Loucy (cell line): ENCODE data around the gene SH3PXD2A.
A peak's percentile ranks its signal among the peaks of the same experiment; 100 is the strongest.

Experiments
- H2AFZ ChIP-seq: fragments of 200-600 bp; sonication (generic); 2 replicates; pipeline ENCODE4 v1.6.0; 2016; ENCODE audit warnings: antibody characterized with exemption, mild to moderate bottlenecking, low read length, moderate library complexity
- H3F3A ChIP-seq: fragments of 200-600 bp; 2 replicates; pipeline ENCODE4 v1.6.0; 2016; ENCODE audit warnings: antibody characterized with exemption, low read depth, mild to moderate bottlenecking
- H3K27me3 ChIP-seq: fragments of 200-600 bp; sonication (generic); 2 replicates; pipeline ENCODE4 v1.6.1; 2014; ENCODE audit warnings: low read length, mild to moderate bottlenecking; ENCODE audit not compliant: insufficient read depth, poor library complexity, severe bottlenecking
- H3K36me3 ChIP-seq: fragments of 200-600 bp; sonication (generic); 2 replicates; pipeline ENCODE4 v1.6.1; 2016; ENCODE audit warnings: low read length; ENCODE audit not compliant: insufficient read depth
- H3K4me1 ChIP-seq: fragments of 200-600 bp; sonication (generic); 2 replicates; pipeline ENCODE4 v1.5.1; 2014; ENCODE audit warnings: low read length, mild to moderate bottlenecking; ENCODE audit not compliant: insufficient read depth, poor library complexity, severe bottlenecking
- H3K4me2 ChIP-seq: fragments of 200-600 bp; sonication (generic); 2 replicates; pipeline ENCODE4 v1.6.0; 2014; ENCODE audit warnings: antibody characterized with exemption, low read length, low read depth, mild to moderate bottlenecking; ENCODE audit not compliant: poor library complexity, severe bottlenecking
- H3K4me3 ChIP-seq: fragments of 200-600 bp; sonication (generic); 2 replicates; pipeline ENCODE4 v1.5.1; 2014; ENCODE audit warnings: low read length, mild to moderate bottlenecking, mixed read lengths; ENCODE audit not compliant: poor library complexity, severe bottlenecking
- H3K79me2 ChIP-seq: fragments of 200-600 bp; sonication (generic); 2 replicates; pipeline ENCODE4 v1.6.1; 2014; ENCODE audit warnings: low read length; ENCODE audit not compliant: insufficient read depth
- H3K9ac ChIP-seq: fragments of 200-600 bp; sonication (generic); 2 replicates; pipeline ENCODE4 v1.6.0; 2014; ENCODE audit warnings: mild to moderate bottlenecking, low read depth, low read length, moderate library complexity; ENCODE audit not compliant: poor library complexity, severe bottlenecking
- H3K9me2 ChIP-seq: fragments of 200-600 bp; sonication (generic); replicated peaks from 2 replicates; pipeline ENCODE4 v1.6.1; 2016; ENCODE audit warnings: low read depth, low read length, mixed read lengths
- H3K9me3 ChIP-seq: fragments of 200-600 bp; sonication (generic); 2 replicates; pipeline ENCODE4 v1.6.1; 2014; ENCODE audit warnings: mild to moderate bottlenecking, antibody characterized with exemption, low read length, low read depth; ENCODE audit not compliant: insufficient read depth
- H4K20me1 ChIP-seq: fragments of 200-600 bp; sonication (generic); 2 replicates; pipeline ENCODE4 v1.6.0; 2014; ENCODE audit warnings: antibody characterized with exemption, low read length, mild to moderate bottlenecking; ENCODE audit not compliant: insufficient read depth, poor library complexity, severe bottlenecking
- CTCF ChIP-seq: fragments of 200-600 bp; sonication (generic); conservative IDR thresholded peaks from 2 replicates; pipeline ENCODE4 v1.5.1; 2014; ENCODE audit warnings: mild to moderate bottlenecking, antibody characterized with exemption, low read length
- EZH2phosphoT487 ChIP-seq: fragments of 200-600 bp; IDR thresholded peaks from 2 replicates; pipeline ENCODE4 v1.6.1; 2018; ENCODE audit warnings: antibody characterized with exemption, mild to moderate bottlenecking, moderate library complexity, borderline replicate concordance

The SH3PXD2A gene

GRCh38 chr10:103842605-103843004, 12.8 kb downstream of the SH3PXD2A start:
- no peak overlapping the region for H2AFZ ChIP-seq
- H3K4me2 ChIP-seq = no peak overlapping the region
- no peaks in the 10 kb centered on the region for H3K36me3 ChIP-seq
- no peak for TF ChIP-seq EZH2phosphoT487
- TF ChIP-seq CTCF = no peak
- peaks cover 71% of the 10 kb centered on the region for H3K4me1 ChIP-seq
- no peaks in the 10 kb centered on the region for H3K9me3 ChIP-seq
- no peaks in the 10 kb centered on the region for H4K20me1 ChIP-seq
- no peak overlapping the region for H3K9ac ChIP-seq
- H3K79me2 ChIP-seq = peaks cover 70% of the 10 kb centered on the region
- H3K27me3 ChIP-seq = no peaks in the 10 kb centered on the region
- H3K9me2 ChIP-seq = no peaks in the 10 kb centered on the region
- H3K4me3 ChIP-seq = no peak overlapping the region
- H3F3A ChIP-seq = peaks cover 9% of the 10 kb centered on the region; the same call in 1 of the 2 replicates

- no peaks in the 10 kb centered on the region for H3K27me3 ChIP-seq
- H3K4me3 ChIP-seq = no peak overlapping the region
- no peak overlapping the region for H3K4me2 ChIP-seq
- H3K36me3 ChIP-seq = no peaks in the 10 kb centered on the region
- H3K9me3 ChIP-seq = no peaks in the 10 kb centered on the region
- H3K79me2 ChIP-seq = peaks cover 74% of the 10 kb centered on the region
- TF ChIP-seq EZH2phosphoT487 (no peak), CTCF (no peak)
- no peak overlapping the region for H3K9ac ChIP-seq
- peaks cover 72% of the 10 kb centered on the region for H3K4me1 ChIP-seq
- no peaks in the 10 kb centered on the region for H4K20me1 ChIP-seq
- no peaks in the 10 kb centered on the region for H3K9me2 ChIP-seq
- H2AFZ ChIP-seq = no peak overlapping the region
- H3F3A ChIP-seq = peaks cover 4% of the 10 kb centered on the region; the same call in 1 of the 2 replicates
Observed at GRCh38 chr10:103841519-103841918, 13.9 kb downstream of the SH3PXD2A start.

- no peak overlapping the region for H3K4me3 ChIP-seq
- H3K9ac ChIP-seq = peak overlapping the region; percentile 15
Observed at GRCh38 chr10:103840740-103841070, 14.7 kb downstream of the SH3PXD2A start.

More at GRCh38 chr10:103840740-103841070, 14.7 kb downstream of the SH3PXD2A start:
- Histone ChIP-seq H3K4me2 (peak overlapping the region; percentile 59), H4K20me1 (no peaks in the 10 kb centered on the region), H3K36me3 (no peaks in the 10 kb centered on the region), H3K79me2 (peaks cover 82% of the 10 kb centered on the region), H3K9me3 (no peaks in the 10 kb centered on the region), H3K4me1 (peaks cover 73% of the 10 kb centered on the region), H3K27me3 (no peaks in the 10 kb centered on the region), H3K9me2 (no peaks in the 10 kb centered on the region), H3F3A (no peaks in the 10 kb centered on the region; the same call in 1 of the 2 replicates), H2AFZ (no peak overlapping the region)
- TF ChIP-seq EZH2phosphoT487 = no peak
- no peak for TF ChIP-seq CTCF
